GM23248 (cell line): ENCODE data around the gene FN1. TPM values are rescaled to one million over a fixed set of nuclear protein-coding genes. Genes with fewer than 3 reads are reported as not detected.
A peak's percentile ranks its signal among the peaks of the same experiment; 100 is the strongest.

Experiments
- DNase-seq: peaks from one replicate; pipeline ENCODE4 v3.0.0-alpha.2; 2015
- H2AFZ ChIP-seq: fragments of 200-600 bp; sonication (generic); 2 replicates; pipeline ENCODE4 v1.6.1; 2016; ENCODE audit warnings: antibody characterized with exemption
- H3F3A ChIP-seq: fragments of 200-600 bp; sonication (generic); 2 replicates; pipeline ENCODE4 v1.6.1; 2016; ENCODE audit warnings: mild to moderate bottlenecking, antibody characterized with exemption, mixed run types; ENCODE audit not compliant: insufficient read depth
- H3K27ac ChIP-seq: fragments of 200-600 bp; sonication (generic); 2 replicates; pipeline ENCODE4 v1.5.1; 2016; ENCODE audit warnings: mild to moderate bottlenecking
- H3K27me3 ChIP-seq: fragments of 200-600 bp; sonication (generic); replicated peaks from 2 replicates; pipeline ENCODE4 v1.6.1; 2016; ENCODE audit warnings: mild to moderate bottlenecking; ENCODE audit not compliant: insufficient read depth
- H3K36me3 ChIP-seq: fragments of 200-600 bp; sonication (generic); 2 replicates; pipeline ENCODE4 v1.6.1; 2016; ENCODE audit warnings: low read depth, mild to moderate bottlenecking
- H3K4me1 ChIP-seq: fragments of 200-600 bp; sonication (generic); 2 replicates; pipeline ENCODE4 v1.6.1; 2016; ENCODE audit warnings: mild to moderate bottlenecking; ENCODE audit not compliant: insufficient read depth
- H3K4me2 ChIP-seq: fragments of 200-600 bp; sonication (generic); one replicate; pipeline ENCODE4 v1.6.1; 2016; ENCODE audit warnings: mild to moderate bottlenecking; ENCODE audit not compliant: unreplicated experiment
- H3K4me3 ChIP-seq: fragments of 200-600 bp; sonication (generic); 2 replicates; pipeline ENCODE4 v1.5.1; 2016; ENCODE audit warnings: mild to moderate bottlenecking
- H3K79me2 ChIP-seq: fragments of 200-600 bp; sonication (generic); 2 replicates; pipeline ENCODE4 v1.6.1; 2016; ENCODE audit warnings: mild to moderate bottlenecking; ENCODE audit not compliant: insufficient read depth
- H3K9ac ChIP-seq: fragments of 200-600 bp; sonication (generic); 2 replicates; pipeline ENCODE4 v1.6.1; 2016; ENCODE audit warnings: mild to moderate bottlenecking
- H3K9me2 ChIP-seq: fragments of 200-600 bp; sonication (generic); 2 replicates; pipeline ENCODE4 v1.6.1; 2016; ENCODE audit warnings: mixed run types, mild to moderate bottlenecking, moderate library complexity; ENCODE audit not compliant: insufficient read depth
- H3K9me3 ChIP-seq: fragments of 200-600 bp; sonication (generic); one replicate; pipeline ENCODE4 v1.6.1; 2017; ENCODE audit warnings: low read depth
- H4K20me1 ChIP-seq: fragments of 200-600 bp; sonication (generic); 2 replicates; pipeline ENCODE4 v1.6.0; 2016; ENCODE audit not compliant: insufficient read depth
- EZH2 ChIP-seq: fragments of 200-600 bp; sonication (generic); IDR thresholded peaks from 2 replicates; pipeline ENCODE4 v1.6.1; 2018; ENCODE audit warnings: antibody characterized with exemption, mild to moderate bottlenecking; ENCODE audit not compliant: insufficient read depth, poor library complexity, severe bottlenecking
- EZH2phosphoT487 ChIP-seq: fragments of 200-600 bp; sonication (generic); IDR thresholded peaks from 2 replicates; pipeline ENCODE4 v1.6.1; 2018; ENCODE audit warnings: antibody characterized with exemption, moderate library complexity, mild to moderate bottlenecking, low read depth; ENCODE audit not compliant: insufficient read depth
- WGBS, 2 experiments: methylation state at CpG; one replicate each; pipeline ENCODE4 v1.1.6; 2015 to 2017; ENCODE audit warnings: low lambda C conversion rate in 2 of 2, low coverage in 1 of 2; ENCODE audit errors: missing lambda C conversion rate in 2 of 2; 5-methylcytosine and 5-hydroxymethylcytosine counted together
- in situ Hi-C: fragments of 300-500 bp; cut with MboI; formaldehyde crosslinking; loops from 2 replicates; pipeline ENCODE4 v1.15.0; 2020
- polyA plus RNA-seq: library from polyadenylated mRNA; unstranded; fragments of >200 nt; fragmentation: Nextera tagmentation; extraction: Ambion mirVana; gene quantifications from 2 replicates; pipeline ENCODE4 v1.2.1, GENCODE V29; 2016
- total RNA-seq: library from RNA; depleted of rRNA; stranded (reverse); fragments of >200 nt; shearing (Covaris generic); gene quantifications from 2 replicates; pipeline ENCODE4 v1.2.3, GENCODE V29; 2014

Gene FN1
- total and polyA plus RNA-seq, 2 experiments from 2014 or later = 20,647 to 33,406 TPM

- Histone ChIP-seq H2AFZ (no peak overlapping the region), H3K27ac (no peak overlapping the region), H3K4me3 (no peak overlapping the region), H4K20me1 (no peaks in the 10 kb centered on the region), H3K4me2 (no peak overlapping the region), H3K9me3 (no peaks in the 10 kb centered on the region), H3K4me1 (no peaks in the 10 kb centered on the region), H3K79me2 (no peaks in the 10 kb centered on the region), H3K9ac (no peak overlapping the region), H3K9me2 (no peaks in the 10 kb centered on the region), H3K27me3 (no peaks in the 10 kb centered on the region), H3K36me3 (peaks cover 25% of the 10 kb centered on the region; the same call in 1 of the 2 replicates), H3F3A (peaks cover 67% of the 10 kb centered on the region)
- WGBS, 2 experiments = 69 to 82% methylated on average over 4 of the region's 4 CpGs
- no peak for TF ChIP-seq EZH2phosphoT487
- no peak for TF ChIP-seq EZH2
- in situ Hi-C loops = no loop called here
- peak; percentile 41 for DNase-seq
These were observed 83.3 kb downstream of the FN1 start for GRCh38 chr2:215352602-215353001.

DNA sequence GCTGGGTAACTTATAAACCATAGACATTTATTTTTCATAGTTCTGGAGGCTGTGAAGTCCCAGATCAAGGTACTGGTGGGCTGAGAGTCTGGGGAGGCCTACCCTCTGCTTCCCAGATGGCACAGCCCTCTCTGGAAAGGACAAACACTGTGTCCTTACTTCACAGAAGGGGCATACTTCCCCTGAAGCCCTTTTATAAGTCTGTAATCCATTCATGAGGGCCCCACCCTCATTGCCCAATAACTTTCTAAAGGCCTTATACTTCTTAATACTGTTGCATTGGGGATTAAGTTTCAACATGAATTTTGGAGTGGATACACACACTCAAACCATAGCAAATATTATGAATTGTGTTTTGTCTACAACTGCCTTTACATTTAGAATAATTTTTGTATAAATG, 88.0 kb downstream of the FN1 start:
- Histone ChIP-seq H3K36me3 (peaks cover 55% of the 10 kb centered on the region), H3K4me1 (no peaks in the 10 kb centered on the region), H3K4me3 (no peak overlapping the region), H3K9me2 (no peaks in the 10 kb centered on the region), H3K27me3 (no peaks in the 10 kb centered on the region), H3K79me2 (0 out of 2 replicates have a peak, but pooled peaks cover 12% of the 10 kb centered on the region), H3K27ac (no peak overlapping the region), H3K9ac (no peak overlapping the region), H3K4me2 (no peak overlapping the region), H3F3A (peaks cover 19% of the 10 kb centered on the region), H3K9me3 (no peaks in the 10 kb centered on the region), H4K20me1 (no peaks in the 10 kb centered on the region), H2AFZ (no peak overlapping the region)
- no peak for TF ChIP-seq EZH2phosphoT487
- no peak for TF ChIP-seq EZH2
- in situ Hi-C loops = no loop called here
- DNase-seq = peak; percentile 20

- WGBS, 2 experiments = 94 to 96% methylated on average over 7 of the region's 7 CpGs
These were observed 96.8 kb downstream of the FN1 start for GRCh38 chr2:215338883-215339679.

DNA sequence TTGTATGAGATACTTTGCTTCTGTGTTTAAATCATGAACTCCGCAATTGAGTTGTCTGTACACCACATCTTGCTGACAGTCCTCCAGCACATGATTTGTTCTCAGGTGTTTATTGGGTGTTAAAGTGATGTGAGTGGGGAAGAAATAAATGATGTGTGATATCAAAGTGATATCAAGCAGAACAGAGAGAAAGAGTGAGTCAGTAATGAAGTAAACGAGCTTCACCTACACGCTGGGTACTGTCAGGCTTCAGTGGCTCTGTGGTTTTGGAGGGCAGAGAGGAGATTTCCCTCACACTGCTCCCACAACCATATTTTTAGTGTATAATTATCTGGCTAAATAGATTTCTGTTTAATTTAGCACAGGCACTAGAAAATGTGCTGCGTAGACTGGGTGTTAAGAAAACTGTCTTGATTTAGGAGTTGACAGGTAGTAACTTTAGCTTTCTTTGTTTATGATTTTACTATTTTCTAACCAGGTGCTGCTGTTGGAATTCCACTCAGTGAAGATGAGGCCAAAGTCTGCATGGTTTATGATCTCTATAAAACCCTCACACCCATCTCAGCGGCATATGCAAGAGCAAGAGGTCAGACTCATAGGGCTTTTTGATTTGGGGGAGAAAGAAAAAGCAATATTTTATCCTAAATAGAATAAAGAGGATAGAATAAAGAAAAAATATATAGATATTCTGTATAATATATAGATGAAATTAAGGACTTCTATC, 102.8 kb downstream of the FN1 start:
- no peak overlapping the region for H3K4me3 ChIP-seq
- H3K27me3 ChIP-seq = no peaks in the 10 kb centered on the region
- peaks cover 13% of the 10 kb centered on the region for H3F3A ChIP-seq
- 91 to 94% methylated on average over 5 of the region's 5 CpGs for WGBS, 2 experiments
- H2AFZ ChIP-seq = no peak overlapping the region
- in situ Hi-C loops = no loop called here
- H3K9me2 ChIP-seq = no peaks in the 10 kb centered on the region
- H3K27ac ChIP-seq = no peak overlapping the region
- no peak overlapping the region for H3K4me2 ChIP-seq
- DNase-seq = no peak
- H3K79me2 ChIP-seq = peaks cover 38% of the 10 kb centered on the region
- no peaks in the 10 kb centered on the region for H3K9me3 ChIP-seq
- peaks cover 52% of the 10 kb centered on the region for H3K36me3 ChIP-seq
- H3K9ac ChIP-seq = no peak overlapping the region
- H3K4me1 ChIP-seq = peaks cover 13% of the 10 kb centered on the region
- TF ChIP-seq EZH2 (no peak), EZH2phosphoT487 (no peak)
- H4K20me1 ChIP-seq = no peaks in the 10 kb centered on the region

More at GRCh38 chr2:215338883-215339679, 96.8 kb downstream of the FN1 start:
- no peaks in the 10 kb centered on the region for H4K20me1 ChIP-seq
- peaks cover 55% of the 10 kb centered on the region for H3K36me3 ChIP-seq
- no peaks in the 10 kb centered on the region for H3K9me3 ChIP-seq
- H3K4me3 ChIP-seq = no peak overlapping the region
- TF ChIP-seq EZH2phosphoT487 (no peak), EZH2 (no peak)
- H3K79me2 ChIP-seq = peaks cover 35% of the 10 kb centered on the region
- H3K4me1 ChIP-seq = no peaks in the 10 kb centered on the region
- no peak overlapping the region for H2AFZ ChIP-seq
- no peak overlapping the region for H3K9ac ChIP-seq
- no peaks in the 10 kb centered on the region for H3K9me2 ChIP-seq
- H3F3A ChIP-seq = peaks cover 6% of the 10 kb centered on the region; the same call in 1 of the 2 replicates
- in situ Hi-C loops = no loop called here
- no peak overlapping the region for H3K27ac ChIP-seq
- H3K27me3 ChIP-seq = no peaks in the 10 kb centered on the region
- H3K4me2 ChIP-seq = no peak overlapping the region
- no peak for DNase-seq
